Stomach smooth muscle (tissue), 2 donors: Measurements from ENCODE around the gene ARID3B.
"Not testable (repeated sequence)": the region's sequence is repeated elsewhere in the genome, so short reads cannot be mapped to it uniquely, and the experiment has no call there.

Source experiments
- H3K27ac ChIP-seq: one replicate; pipeline ENCODE4 v1.7.0; 2013; ENCODE audit warnings: mild to moderate bottlenecking, low read length, inconsistent platforms
- H3K27me3 ChIP-seq, 2 donors: one replicate each; pipeline ENCODE4 v1.7.0; 2013; ENCODE audit warnings: low read length in 2 of 2; ENCODE audit not compliant: insufficient read depth in 2 of 2, control insufficient read depth in 1 of 2
- H3K36me3 ChIP-seq, 2 donors: one replicate each; pipeline ENCODE4 v1.7.0; 2013; ENCODE audit warnings: low read length in 2 of 2; ENCODE audit not compliant: control insufficient read depth in 2 of 2, insufficient read depth in 2 of 2
- H3K4me1 ChIP-seq: one replicate; pipeline ENCODE4 v1.7.0; 2013; ENCODE audit warnings: low read length; ENCODE audit not compliant: control insufficient read depth, insufficient read depth
- H3K4me3 ChIP-seq, 2 donors: one replicate each; pipeline ENCODE4 v1.7.0; 2013; ENCODE audit warnings: low read length in 2 of 2
- H3K9ac ChIP-seq, 2 donors: one replicate each; pipeline ENCODE4 v1.7.0; 2013; ENCODE audit warnings: low read length in 2 of 2, mild to moderate bottlenecking in 1 of 2
- H3K9me3 ChIP-seq, 2 donors: one replicate each; pipeline ENCODE4 v1.7.0; 2013; ENCODE audit warnings: low read length in 2 of 2; ENCODE audit not compliant: control insufficient read depth in 2 of 2
- donor health status: healthy.
- donor health status: Pancreatic carcinoma.

The ARID3B gene

DNA sequence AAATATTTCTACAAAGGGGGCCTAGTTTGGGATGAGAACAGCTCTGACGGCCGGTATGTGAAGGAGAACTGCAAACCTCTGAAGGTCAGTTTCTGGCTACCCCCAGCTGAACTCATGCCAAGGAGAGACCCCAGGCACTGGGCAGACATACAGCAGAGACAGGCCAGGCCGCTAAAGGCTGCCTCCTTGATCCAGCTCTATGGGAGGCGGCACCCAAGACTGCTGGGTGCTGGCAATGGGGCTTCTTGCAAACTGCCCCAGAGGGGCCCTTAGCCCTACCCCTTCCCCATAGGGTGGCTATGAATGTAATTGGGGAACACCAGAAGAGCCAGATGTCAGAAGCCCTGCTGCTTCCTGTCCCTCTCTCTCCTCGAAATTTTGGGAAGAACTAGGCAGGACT is 87.9 kb downstream of the ARID3B start:
- Histone ChIP-seq H3K9me3 (no peaks in the 10 kb centered on the region), H3K9ac (no peak overlapping the region), H3K27ac (no peak overlapping the region), H3K27me3 (no peaks in the 10 kb centered on the region), H3K36me3 (peaks cover 63 to 83% of the 10 kb centered on the region in 2 donors), H3K4me3 (no peak overlapping the region), H3K4me1 (no peaks in the 10 kb centered on the region)

- peaks cover 63 to 82% of the 10 kb centered on the region in 2 donors for H3K36me3 ChIP-seq
- H3K9ac ChIP-seq, H3K27ac ChIP-seq, H3K4me1 ChIP-seq, H3K27me3 ChIP-seq, H3K4me3 ChIP-seq, H3K9me3 ChIP-seq: not testable (repeated sequence)
These were observed 88.7 kb downstream of the ARID3B start for GRCh38 chr15:74629696-74630095.

DNA sequence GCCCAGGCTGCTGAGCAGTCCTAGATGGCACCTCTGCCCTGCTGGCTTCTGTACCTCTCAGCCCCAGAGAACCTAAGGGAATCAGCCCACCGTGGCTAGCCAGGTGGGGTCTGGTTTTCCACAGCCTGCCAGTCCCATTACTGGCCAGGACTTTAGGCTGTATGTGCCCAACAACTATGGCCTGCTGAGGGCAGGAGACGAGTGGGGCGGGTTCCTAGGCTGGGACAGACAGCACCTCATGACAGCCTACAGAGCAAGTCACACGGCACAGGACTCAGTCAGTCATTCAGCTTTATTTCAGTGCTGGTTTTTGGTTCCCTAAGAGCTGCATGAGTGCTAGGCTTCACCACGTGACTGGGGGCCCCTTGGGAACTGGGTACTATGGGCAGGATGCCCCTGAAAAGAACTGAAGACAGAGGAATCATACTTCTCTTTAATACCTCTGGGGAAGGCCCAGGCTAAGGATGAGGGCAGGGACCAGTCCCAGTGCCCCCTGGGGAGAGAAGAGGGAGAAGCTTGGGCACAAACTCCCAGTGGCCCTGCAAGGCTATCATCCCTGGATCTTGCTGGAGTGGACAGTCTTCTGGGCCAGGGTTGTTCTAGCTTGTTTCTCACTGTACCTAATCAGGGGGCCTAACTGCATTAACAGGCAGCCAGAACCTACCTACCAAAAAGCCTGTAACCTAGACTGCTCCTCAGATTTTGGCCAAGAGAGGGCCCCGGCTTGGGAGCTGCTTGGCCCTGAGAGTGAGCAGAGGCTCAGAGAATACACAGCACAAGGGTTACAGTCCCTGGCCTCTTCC is 89.5 kb downstream of the ARID3B start:
- Histone ChIP-seq H3K27ac (no peak overlapping the region), H3K27me3 (no peaks in the 10 kb centered on the region), H3K9ac (no peak overlapping the region), H3K4me3 (no peak overlapping the region), H3K4me1 (no peaks in the 10 kb centered on the region), H3K9me3 (no peaks in the 10 kb centered on the region), H3K36me3 (peaks cover 63 to 82% of the 10 kb centered on the region in 2 donors)

DNA sequence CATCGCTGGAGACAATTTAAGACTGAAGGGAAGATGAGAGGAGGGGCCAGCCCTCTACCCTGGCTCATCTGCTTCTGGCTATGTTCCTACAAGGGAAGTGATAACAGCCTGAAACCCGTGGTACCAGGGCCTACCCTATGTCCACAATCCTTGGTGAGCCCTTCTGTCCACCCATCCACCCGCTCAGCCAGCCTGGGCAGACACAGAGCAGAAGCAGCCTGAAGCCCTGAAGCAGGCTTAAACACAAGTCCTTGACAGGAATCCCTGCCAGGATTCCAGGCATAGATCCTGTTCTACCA is 90.0 kb downstream of the ARID3B start:
- no peak overlapping the region for H3K27ac ChIP-seq
- H3K4me3 ChIP-seq: no peak overlapping the region
- H3K27me3 ChIP-seq: no peaks in the 10 kb centered on the region
- no peak overlapping the region for H3K9ac ChIP-seq
- peaks cover 64 to 82% of the 10 kb centered on the region in 2 donors for H3K36me3 ChIP-seq
- no peaks in the 10 kb centered on the region for H3K4me1 ChIP-seq
- no peaks in the 10 kb centered on the region for H3K9me3 ChIP-seq

DNA sequence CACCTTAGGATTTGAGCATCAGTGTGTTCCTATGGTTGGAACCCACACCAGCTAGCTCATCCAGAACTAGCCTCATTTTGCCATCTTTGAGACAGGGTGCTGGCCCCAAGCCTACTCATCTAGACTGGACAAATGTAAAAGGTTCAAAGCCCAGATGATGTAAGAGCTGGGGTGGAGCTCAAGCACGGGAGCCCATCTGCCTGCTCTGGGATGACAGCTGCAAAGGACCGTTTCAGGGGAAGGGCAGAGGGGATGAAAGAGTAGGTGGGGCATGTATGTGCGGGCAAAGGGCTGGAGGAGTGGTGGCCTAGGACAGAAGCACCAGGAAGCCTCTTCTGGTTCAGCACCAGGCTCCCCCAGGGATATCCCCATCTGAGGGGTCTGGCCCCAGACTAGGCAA is 90.4 kb downstream of the ARID3B start:
- Histone ChIP-seq H3K9me3 (no peaks in the 10 kb centered on the region), H3K27me3 (no peaks in the 10 kb centered on the region), H3K36me3 (peaks cover 67 to 82% of the 10 kb centered on the region in 2 donors), H3K4me3 (no peak overlapping the region), H3K4me1 (no peaks in the 10 kb centered on the region), H3K9ac (no peak overlapping the region), H3K27ac (no peak overlapping the region)

DNA sequence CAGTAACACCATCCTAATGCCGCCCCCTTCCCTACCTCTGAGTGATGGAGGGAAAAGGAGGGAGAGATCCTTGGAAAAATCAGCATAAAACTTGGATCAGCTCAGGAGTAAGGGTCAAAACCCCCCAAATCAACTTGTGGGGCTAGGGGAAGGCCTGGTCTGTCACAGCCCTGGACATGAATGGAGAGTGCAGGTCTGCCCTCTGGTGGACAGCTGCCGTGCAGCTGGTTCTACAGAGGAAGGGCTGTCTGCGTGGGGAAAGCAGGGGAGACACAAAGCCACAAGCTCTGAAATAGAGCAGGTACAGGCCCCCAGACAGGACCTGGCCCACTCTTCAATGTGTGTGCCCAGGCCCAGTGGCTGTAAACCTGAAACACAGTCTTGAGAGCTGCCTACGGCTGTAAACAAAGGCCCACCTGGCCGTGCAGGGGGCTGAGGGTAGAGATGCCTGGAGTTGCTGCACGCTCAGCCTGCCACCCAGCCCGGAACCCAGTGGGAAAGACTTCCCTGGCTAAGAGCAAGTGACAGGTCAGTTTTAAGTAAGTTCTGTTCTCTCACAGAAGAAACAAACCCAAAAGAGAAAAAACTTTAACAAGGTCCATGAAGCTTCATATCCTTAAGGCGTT is 91.0 kb downstream of the ARID3B start:
- Histone ChIP-seq H3K4me1 (no peaks in the 10 kb centered on the region), H3K27ac (no peak overlapping the region), H3K36me3 (peaks cover 68 to 82% of the 10 kb centered on the region in 2 donors), H3K4me3 (no peak overlapping the region), H3K9me3 (no peaks in the 10 kb centered on the region), H3K27me3 (no peaks in the 10 kb centered on the region), H3K9ac (no peak overlapping the region)

DNA sequence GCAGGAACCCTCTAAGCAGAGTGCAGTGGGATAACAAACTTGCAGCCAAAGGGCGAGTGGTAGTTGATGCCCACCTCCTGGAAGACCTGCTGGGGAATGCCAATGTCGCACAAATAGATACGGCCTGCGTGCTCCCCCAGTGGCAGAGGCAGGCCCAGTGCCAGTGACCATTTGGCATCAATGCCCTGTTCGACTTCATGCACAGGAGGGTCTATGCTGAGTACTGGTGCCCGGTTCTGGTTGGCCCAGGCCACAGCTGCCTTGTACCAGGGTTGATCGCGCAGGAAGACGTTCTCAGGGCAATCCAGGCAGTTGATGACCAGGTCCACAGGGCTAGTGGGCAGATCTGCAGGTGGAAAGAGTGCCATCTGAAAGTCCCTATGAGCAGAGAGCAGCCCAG is 91.6 kb downstream of the ARID3B start:
- no peaks in the 10 kb centered on the region for H3K4me1 ChIP-seq
- H3K36me3 ChIP-seq: peaks cover 69 to 79% of the 10 kb centered on the region in 2 donors
- H3K4me3 ChIP-seq: no peak overlapping the region
- no peaks in the 10 kb centered on the region for H3K9me3 ChIP-seq
- no peak overlapping the region for H3K27ac ChIP-seq
- no peaks in the 10 kb centered on the region for H3K27me3 ChIP-seq
- no peak overlapping the region for H3K9ac ChIP-seq

GRCh38 chr15:74633781-74634180 is 92.8 kb downstream of the ARID3B start:
- H3K9ac ChIP-seq: no peak overlapping the region
- H3K4me3 ChIP-seq: no peak overlapping the region
- H3K9me3 ChIP-seq: no peaks in the 10 kb centered on the region
- H3K36me3 ChIP-seq: peaks cover 63 to 74% of the 10 kb centered on the region in 2 donors
- H3K4me1 ChIP-seq: no peaks in the 10 kb centered on the region
- no peaks in the 10 kb centered on the region for H3K27me3 ChIP-seq
- no peak overlapping the region for H3K27ac ChIP-seq

- Histone ChIP-seq H3K4me1 (no peaks in the 10 kb centered on the region), H3K4me3 (no peak overlapping the region), H3K27me3 (no peaks in the 10 kb centered on the region), H3K27ac (no peak overlapping the region), H3K9ac (no peak overlapping the region), H3K36me3 (peaks cover 71 to 74% of the 10 kb centered on the region in 2 donors), H3K9me3 (no peaks in the 10 kb centered on the region)
These were observed 94.2 kb downstream of the ARID3B start for GRCh38 chr15:74635228-74635627.

- Histone ChIP-seq H3K27ac (no peak overlapping the region), H3K27me3 (no peaks in the 10 kb centered on the region), H3K4me1 (no peaks in the 10 kb centered on the region), H3K9me3 (no peaks in the 10 kb centered on the region), H3K4me3 (no peak overlapping the region), H3K36me3 (peaks cover 67 to 71% of the 10 kb centered on the region in 2 donors), H3K9ac (no peak overlapping the region)
These were observed 96.0 kb downstream of the ARID3B start for GRCh38 chr15:74636984-74637383.

GRCh38 chr15:74641151-74641550 is 100.1 kb downstream of the ARID3B start:
- H3K9me3 ChIP-seq: no peaks in the 10 kb centered on the region
- peaks cover 41 to 45% of the 10 kb centered on the region in 2 donors for H3K36me3 ChIP-seq
- H3K9ac ChIP-seq: no peak overlapping the region
- no peak overlapping the region for H3K27ac ChIP-seq
- H3K4me1 ChIP-seq: peaks cover 3% of the 10 kb centered on the region
- H3K27me3 ChIP-seq: no peaks in the 10 kb centered on the region
- no peak overlapping the region for H3K4me3 ChIP-seq
